Activated gamma-delta T cell (primary cell): ENCODE results near the gene CFAP57.

Experiments used
- DNase-seq: peaks from one replicate; lab custom pipeline; 2025; lab: John Stamatoyannopoulos, UW

The CFAP57 gene

GRCh38 chr1:43277116-43277876 lies 105.2 kb downstream of the CFAP57 start:
- no peak for DNase-seq

GRCh38 chr1:43279161-43279560 lies 107.0 kb downstream of the CFAP57 start:
- no peak for DNase-seq

DNA sequence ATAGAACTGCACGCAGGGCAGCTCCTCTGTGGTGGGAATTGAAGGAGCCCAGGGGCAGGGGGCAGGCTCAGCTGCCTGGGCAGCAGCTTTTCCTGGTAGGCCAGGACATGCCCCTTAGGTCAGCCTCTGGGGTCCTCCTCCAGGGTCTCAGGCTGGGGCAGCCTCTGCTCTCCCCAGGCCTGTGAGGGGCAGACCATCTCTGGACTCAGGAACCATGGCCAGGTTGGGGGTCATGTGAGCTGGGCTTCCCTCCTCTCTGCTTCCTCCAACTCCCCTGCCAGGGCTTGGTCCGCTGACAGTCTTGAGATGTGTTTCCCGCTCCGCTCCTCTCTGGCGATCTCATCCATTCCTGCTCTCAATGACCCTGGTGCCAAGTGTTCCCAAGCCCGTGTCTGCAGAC lies 107.5 kb downstream of the CFAP57 start:
- DNase-seq: no peak

GRCh38 chr1:43280692-43281091 lies 108.6 kb downstream of the CFAP57 start:
- no peak for DNase-seq

DNA sequence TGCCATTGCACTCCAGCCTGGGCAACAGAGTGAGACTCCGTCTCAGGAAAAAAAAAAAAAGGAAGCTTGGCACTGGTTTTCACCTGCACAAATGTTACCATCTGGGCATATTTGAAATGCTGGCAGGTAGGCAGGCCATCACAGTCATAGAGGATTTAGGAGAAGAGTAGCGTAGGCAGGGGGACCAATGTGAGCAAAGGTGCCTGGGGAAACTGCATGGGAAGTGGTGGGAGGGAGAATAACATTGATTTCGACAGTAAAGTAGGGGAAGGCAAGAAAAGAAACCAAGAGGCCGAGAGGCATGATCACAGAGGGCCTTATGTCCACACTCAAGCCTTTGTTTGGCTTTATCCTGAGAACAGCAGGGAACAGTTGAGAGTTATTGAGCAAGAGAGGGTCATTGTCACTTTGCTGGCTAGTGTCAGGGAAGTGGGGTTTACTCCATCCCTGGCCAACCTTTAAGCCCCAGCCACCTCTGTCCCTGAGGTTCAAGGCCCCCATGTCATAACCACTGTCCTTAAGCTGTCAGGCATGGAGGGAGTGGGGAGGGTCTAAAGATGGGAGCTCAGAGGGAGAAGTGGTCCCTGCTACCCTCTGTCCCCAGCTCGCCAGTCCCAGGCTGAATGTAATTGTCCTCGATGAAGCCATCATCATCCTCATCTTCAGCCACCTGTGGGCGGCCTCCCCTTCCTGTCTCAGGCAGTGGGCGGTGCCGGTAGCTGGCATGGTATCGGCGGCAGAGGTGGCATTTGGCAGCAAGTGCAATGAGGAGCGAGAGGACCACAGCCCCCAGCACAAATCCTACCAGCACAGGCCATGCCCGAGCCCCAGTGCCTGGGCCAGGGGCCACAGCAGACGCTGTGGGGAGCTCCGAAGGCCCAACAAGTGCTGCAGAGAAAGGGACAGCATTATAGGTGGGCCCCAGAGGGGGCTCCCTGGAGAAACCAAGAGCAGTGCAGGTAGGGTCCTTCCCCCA lies 110.4 kb downstream of the CFAP57 start:
- no peak for DNase-seq

DNA sequence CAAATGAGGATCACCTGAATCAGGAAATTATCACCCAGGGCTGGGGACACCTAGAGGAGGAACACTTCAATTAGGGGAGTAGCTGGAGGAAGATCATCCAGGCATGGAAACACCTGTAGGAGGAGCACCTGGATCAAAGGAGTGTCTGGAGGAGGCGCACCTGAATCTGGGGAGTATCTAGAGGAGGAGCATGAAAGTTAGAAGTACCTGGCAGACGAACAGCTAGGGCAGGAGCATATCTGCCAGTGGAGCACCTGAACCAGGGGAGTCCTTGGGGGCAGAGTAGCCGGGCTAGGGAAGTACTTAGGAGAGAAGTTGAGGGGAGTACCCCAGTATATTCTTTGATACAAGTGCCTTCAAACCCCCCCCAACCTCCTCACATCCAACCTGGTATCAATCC lies 111.9 kb downstream of the CFAP57 start:
- no peak for DNase-seq

DNA sequence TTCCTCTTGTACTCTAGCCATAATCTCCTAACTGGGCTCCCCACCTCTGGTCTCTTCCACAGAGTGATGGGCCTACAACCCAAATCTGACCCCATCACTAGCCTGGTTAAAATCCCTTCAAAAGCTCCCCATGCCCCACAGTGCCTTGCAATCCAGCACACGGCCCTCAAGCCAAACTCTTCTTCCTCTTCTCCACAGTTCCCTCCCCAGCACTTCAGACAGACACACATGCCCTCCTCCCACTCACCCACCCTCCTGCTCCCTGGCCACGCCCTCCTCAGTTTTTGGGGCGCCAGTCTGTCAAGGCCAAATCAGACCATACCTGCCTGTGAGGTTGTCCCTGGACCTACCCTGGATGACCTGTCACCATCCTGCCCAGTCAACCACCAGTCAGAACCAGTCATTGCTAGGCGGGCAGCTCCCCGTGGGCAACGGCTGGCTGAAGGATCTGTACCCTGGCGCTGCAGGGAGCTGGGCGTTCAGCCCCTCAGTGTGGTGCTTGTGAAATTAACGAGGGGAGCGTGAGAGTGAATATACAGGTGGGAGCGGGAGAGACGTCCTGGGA lies 112.5 kb downstream of the CFAP57 start:
- no peak for DNase-seq

GRCh38 chr1:43285269-43285990 lies 113.3 kb downstream of the CFAP57 start, which contains the start of gene C1orf210:
Gene C1orf210 (minus strand): TSS chr1:43285581. CDS start chr1:43283270, 2,311 bp downstream.
- no peak for DNase-seq

DNA sequence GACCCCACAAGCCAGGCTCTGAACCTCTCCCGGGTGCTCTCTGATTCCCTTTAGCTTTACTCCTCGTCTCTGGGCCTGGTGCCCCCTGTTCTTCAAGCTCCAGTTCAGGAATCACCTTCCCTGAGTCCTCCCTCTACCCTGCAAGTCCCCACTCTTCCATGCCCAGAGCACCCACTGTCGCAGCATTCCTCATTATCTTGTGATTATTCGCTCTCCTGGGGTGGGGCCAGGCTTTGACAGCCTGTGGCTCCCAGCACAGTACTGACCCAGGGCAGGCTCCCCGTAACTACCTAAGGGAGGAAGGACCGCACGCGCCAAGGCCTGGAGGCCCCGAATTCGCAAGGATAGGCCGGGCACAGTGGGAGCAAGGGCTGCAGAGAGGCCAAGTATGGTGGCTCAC lies 114.0 kb downstream of the CFAP57 start:
- DNase-seq: no peak

DNA sequence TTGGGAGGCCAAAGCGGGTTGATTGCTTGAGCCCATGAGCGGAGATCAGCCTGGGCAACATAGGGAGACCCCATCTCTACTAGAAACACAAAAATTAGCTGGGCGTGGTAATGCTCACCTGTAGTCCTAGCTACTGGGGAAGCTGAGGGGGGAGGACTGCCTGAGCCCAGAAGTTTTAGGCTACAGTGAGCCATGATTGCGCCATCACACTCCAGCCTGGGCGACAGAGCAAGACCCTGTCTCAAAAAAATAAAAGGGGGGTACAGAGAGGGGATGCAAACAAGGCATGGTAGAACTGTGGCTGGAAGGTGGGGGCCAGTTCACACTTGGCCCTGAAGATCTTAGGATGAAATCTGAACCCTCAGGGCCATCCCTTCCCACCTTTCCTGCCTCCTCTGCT lies 114.4 kb downstream of the CFAP57 start:
- no peak for DNase-seq

DNA sequence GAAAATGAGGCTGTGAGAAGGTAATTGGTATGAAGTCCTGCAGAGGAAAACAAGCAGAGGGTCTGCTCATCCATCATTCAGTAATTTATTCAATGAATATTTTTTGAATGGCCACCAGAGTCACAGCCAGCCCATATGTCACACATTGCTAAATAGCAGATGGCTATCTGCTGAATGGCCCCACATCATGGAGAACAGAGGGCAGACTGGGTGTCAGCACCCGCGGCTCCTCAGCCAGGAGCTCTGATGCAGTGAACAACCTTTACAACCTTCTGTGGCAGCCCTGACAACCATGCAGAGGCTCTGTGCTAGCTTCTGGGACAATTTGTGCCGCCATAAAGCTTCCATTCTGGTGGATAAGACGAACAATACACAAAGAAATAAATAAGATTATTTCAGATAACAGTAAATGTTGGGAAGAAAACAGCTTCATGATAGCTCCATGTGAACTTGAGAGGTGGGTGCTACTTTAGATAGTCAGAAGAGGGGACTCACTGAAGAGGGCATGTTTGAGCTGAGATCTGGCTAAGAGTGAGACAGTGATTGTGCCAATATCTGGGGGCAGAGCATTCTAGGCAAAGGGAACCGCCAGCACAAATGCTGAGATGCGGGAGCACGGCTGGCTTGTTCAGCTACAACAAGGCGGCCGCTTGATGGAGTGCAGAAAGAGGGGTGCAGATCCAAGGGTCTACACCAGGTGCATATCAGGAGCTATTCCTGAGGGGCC lies 116.1 kb downstream of the CFAP57 start:
- DNase-seq: no peak

DNA sequence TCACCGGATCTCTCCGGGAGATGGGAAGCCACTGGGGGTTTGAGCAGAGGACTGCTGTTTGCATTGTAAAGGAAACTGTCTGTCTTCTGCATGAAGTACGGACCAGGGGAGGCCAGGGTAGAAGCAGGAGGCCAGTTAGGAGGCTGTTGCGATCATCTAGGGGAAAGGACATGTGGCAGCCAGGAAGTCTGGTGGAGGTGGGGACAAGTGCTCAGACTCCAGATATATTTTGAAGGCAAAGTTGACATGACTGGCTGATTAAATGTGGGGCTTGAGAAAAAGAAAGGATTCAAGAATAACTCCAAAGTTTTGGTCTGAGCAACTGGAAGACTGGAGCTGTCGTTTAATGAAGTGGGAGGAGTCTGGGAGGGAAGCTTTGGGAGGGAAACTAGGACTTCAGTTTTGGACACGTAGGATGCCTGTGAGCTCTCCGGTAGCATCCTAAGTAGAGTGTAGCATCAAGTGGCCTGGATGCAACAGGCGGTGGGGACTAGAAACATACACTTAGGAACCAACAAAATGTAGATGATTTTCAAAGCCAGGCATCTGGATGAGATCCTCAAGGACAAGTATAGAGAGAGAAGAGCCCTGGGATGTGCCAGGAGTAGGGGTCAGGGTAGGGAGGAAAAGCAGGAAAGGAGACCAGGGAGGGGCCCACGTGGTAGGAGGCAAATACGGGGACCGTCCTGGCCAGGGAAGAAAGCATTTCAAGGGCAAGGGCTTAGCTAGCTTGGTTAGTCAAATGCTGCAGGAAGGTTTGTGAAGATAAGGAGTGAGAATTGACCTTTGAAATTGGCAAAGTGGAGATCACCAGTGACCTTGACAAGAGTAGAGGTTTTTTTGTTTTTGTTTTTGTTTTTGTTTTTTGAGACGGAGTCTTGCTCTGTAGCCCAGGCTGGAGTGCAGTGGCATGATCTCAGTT lies 116.9 kb downstream of the CFAP57 start:
- no peak for DNase-seq

- DNase-seq: no peak
Observed at GRCh38 chr1:43292216-43292615, 120.1 kb downstream of the CFAP57 start.

DNA sequence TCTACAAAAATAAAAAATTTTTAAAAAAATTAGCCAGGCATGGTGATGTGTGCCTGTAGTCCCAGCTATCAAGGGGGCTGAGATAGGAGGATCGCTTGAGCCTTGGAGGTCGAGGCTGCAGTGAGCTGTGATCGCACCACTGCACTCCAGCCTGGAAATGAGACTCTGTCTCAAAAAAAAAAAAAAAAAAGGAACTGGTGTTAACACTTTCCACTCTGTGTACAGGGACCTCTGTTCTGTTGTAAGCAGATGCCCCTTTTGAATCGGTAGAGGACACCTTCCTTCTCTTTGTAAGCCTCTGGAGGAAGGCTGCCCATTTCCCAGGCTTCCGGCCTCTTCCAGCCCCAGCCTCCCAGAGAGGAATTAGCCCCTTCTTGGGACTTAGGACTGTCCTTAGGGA lies 120.5 kb downstream of the CFAP57 start:
- DNase-seq: no peak

DNA sequence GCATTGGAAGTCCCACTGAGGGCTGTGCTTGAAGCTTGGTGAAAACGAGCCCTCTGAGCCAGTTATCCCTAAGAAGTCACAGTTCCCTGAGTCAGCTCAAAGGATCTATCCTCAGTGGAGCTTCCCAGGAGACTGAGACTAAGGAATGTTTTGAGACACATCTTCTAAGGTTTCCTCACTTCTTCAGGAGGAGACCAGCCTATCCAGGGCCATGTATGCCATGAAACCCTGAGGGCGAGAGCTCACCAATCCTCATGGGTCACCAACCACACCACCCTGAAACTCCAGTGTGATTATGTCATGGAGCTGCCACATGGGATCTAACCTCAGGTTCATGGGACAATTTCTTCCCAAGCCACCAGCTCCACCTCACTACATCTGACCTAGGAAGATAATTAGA lies 121.0 kb downstream of the CFAP57 start:
- DNase-seq: no peak

DNA sequence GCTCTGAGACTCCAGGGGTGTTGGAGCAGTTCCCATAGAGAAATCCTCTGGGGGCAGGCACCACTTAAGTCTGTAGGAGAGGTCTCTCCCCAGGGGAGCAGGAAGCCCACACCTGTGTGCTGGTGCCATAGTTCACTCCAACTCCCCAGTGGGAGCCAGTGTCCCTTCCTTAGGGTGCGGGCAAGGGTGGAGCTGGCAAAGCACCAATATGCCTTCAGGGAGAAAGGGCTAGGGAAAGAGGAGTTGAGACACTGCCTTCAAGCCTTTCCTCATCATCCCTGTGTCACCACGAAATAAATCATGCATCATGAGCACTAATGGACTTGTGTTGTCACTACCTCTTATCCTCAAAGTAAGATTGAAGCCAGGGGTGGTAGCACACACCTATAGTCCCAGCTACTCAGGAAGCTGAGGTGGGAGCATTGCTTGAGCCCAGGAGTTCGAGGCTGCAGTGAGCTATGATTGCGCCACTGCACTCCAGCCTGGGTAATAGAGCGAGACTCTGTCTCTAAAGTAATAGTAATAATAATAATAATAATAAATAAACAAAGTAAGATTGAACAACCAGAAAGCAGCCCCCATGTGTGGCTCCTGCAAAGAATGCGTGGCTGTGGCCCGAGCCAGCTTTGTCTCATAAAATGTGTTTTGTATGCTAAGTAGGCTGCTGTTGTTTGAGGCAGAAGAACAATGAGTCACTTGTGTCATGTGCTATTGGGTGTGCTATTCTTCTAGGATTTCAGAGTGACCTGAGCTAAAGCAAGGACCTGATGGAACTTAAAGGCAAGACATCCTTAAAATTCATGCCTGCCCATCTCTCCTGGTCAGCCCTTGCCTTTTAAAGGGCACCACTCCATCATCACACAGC lies 122.0 kb downstream of the CFAP57 start:
- DNase-seq: no peak

- DNase-seq: no peak
Observed at GRCh38 chr1:43294761-43295160, 122.6 kb downstream of the CFAP57 start.

GRCh38 chr1:43296207-43296606 lies 124.1 kb downstream of the CFAP57 start:
- no peak for DNase-seq

DNA sequence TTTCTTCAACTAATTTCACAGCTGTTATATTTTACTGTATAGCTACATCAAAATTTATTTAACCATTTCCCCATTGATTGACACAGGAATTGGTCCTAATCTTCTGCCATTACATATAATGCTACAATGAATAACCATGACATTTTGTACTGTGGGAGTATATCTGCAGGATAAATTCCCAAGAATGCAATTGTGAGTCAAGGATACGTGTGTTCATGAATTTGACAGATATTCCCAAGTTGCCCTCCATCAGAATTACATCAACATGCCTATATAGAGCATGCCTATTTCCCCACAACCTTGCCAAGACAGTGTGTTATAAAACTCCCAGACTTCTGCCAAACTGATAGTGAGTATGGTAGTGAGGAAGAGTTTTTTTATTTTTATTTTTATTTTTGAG lies 125.9 kb downstream of the CFAP57 start:
- DNase-seq: no peak
